B cell (primary cell): ENCODE measurements around the gene GYS1. TPM values are rescaled to one million over a fixed set of nuclear protein-coding genes. Genes with fewer than 3 reads are reported as not detected.

Experiments
- ATAC-seq: fragments of 200-7000 bp; cut with Tn5 transposase; one replicate; pipeline ENCODE4 v1.10.0; 2021; ENCODE audit warnings: low read depth, mild to moderate bottlenecking, moderate number of reproducible peaks, moderate library complexity
- CTCF ChIA-PET: fragments of 350-600 bp; sonication (Branson Sonifier 250); formaldehyde crosslinking; loops from one replicate; lab custom pipeline; 2021; ENCODE audit warnings: antibody characterized with exemption, inconsistent platforms; lab: Charles Lee
- POLR2A ChIA-PET: fragments of 350-600 bp; sonication (Branson Sonifier 250); formaldehyde crosslinking; loops from one replicate; lab custom pipeline; 2021; ENCODE audit warnings: antibody characterized with exemption; lab: Charles Lee
- DNase-seq: peaks from one replicate; pipeline ENCODE4 v3.0.0; 2013
- H2AFZ ChIP-seq: 2 replicates; pipeline ENCODE4 v1.6.1; 2012; ENCODE audit warnings: mild to moderate bottlenecking, low read depth, low read length; ENCODE audit not compliant: insufficient read depth, poor library complexity, severe bottlenecking
- H3K27ac ChIP-seq, 2 donors: 1 replicate in 1 of 2; 2 replicates in 1 of 2; pipeline ENCODE4 v1.5.1; 2012 to 2013; ENCODE audit warnings: low read length in 2 of 2, mild to moderate bottlenecking in 2 of 2, moderate library complexity in 1 of 2
- H3K27me3 ChIP-seq, 4 experiments: fragments of 200-600 bp in 1 of 4; sonication (generic) in 1 of 4; replicated peaks in 1 of 4; 1 replicate in 2 of 4; 2 replicates in 2 of 4; pipeline versions ENCODE4 v1.6.1 to v1.7.0; 2013 to 2016; ENCODE audit warnings: low read length in 3 of 4, mild to moderate bottlenecking in 2 of 4, mixed read lengths in 1 of 4, moderate library complexity in 1 of 4; ENCODE audit not compliant: insufficient read depth in 4 of 4, control insufficient read depth in 3 of 4; ENCODE audit errors: control extremely low read depth in 1 of 4
- H3K36me3 ChIP-seq, 2 experiments: replicated peaks in 1 of 2; 1 replicate in 1 of 2; 2 replicates in 1 of 2; pipeline versions ENCODE4 v1.6.1 to v1.7.1; 2013; ENCODE audit warnings: low read length in 1 of 2; ENCODE audit not compliant: insufficient read depth in 2 of 2, control insufficient read depth in 1 of 2; ENCODE audit errors: control extremely low read depth in 1 of 2, extremely low read depth in 1 of 2
- H3K4me1 ChIP-seq, 2 donors: fragments of 200-600 bp in 1 of 2; sonication (generic) in 1 of 2; 1 replicate in 1 of 2; 2 replicates in 1 of 2; pipeline versions ENCODE4 v1.5.1 to v1.6.1; 2013 to 2017; ENCODE audit warnings: low read length in 2 of 2; ENCODE audit not compliant: control insufficient read depth in 2 of 2, insufficient read depth in 2 of 2
- H3K4me2 ChIP-seq: replicated peaks from 2 replicates; pipeline ENCODE3; 2012; ENCODE audit warnings: mild to moderate bottlenecking, low read depth, low read length; ENCODE audit not compliant: poor library complexity, severe bottlenecking
- H3K4me3 ChIP-seq, 5 experiments: fragments of 200-600 bp in 1 of 5; sonication (generic) in 1 of 5; 1 replicate in 3 of 5; 2 replicates in 2 of 5; pipeline versions ENCODE4 v1.5.1 to v1.7.0; 2011 to 2016; ENCODE audit warnings: low read length in 4 of 5, mild to moderate bottlenecking in 4 of 5, low read depth in 2 of 5, control low read depth in 1 of 5, moderate library complexity in 1 of 5; ENCODE audit not compliant: insufficient read depth in 1 of 5; ENCODE audit errors: control extremely low read depth in 1 of 5, extremely low read depth in 1 of 5
- H3K79me2 ChIP-seq: fragments of 200-600 bp; sonication (generic); one replicate; pipeline ENCODE4 v1.6.0; 2016; ENCODE audit warnings: low read length; ENCODE audit not compliant: control insufficient read depth, insufficient read depth
- H3K9ac ChIP-seq: fragments of 200-600 bp; sonication (generic); 2 replicates; pipeline ENCODE4 v1.6.1; 2017; ENCODE audit warnings: mild to moderate bottlenecking, low read length, moderate library complexity
- H3K9me3 ChIP-seq, 3 donors: one replicate each; pipeline versions ENCODE4 v1.6.1 to v1.7.1; 2013; ENCODE audit warnings: low read length in 2 of 3; ENCODE audit not compliant: control insufficient read depth in 2 of 3, insufficient read depth in 1 of 3; ENCODE audit errors: control extremely low read depth in 1 of 3
- H4K20me1 ChIP-seq: 2 replicates; pipeline ENCODE4 v1.6.0; 2012; ENCODE audit warnings: mild to moderate bottlenecking, low read length; ENCODE audit not compliant: insufficient read depth, control insufficient read depth, poor library complexity, severe bottlenecking
- H3K27ac Mint-ChIP-seq: one replicate; pipeline ENCODE4 v1.8.0; 2021; ENCODE audit warnings: mixed read lengths
- H3K27me3 Mint-ChIP-seq: one replicate; pipeline ENCODE4 v1.8.0; 2021; ENCODE audit warnings: mixed read lengths
- H3K4me1 Mint-ChIP-seq: one replicate; pipeline ENCODE4 v1.8.0; 2021; ENCODE audit warnings: mixed read lengths
- H3K4me3 Mint-ChIP-seq: one replicate; pipeline ENCODE4 v1.8.0; 2021; ENCODE audit warnings: mixed read lengths
- H3K9me3 Mint-ChIP-seq: one replicate; pipeline ENCODE4 v1.8.0; 2022; ENCODE audit warnings: mixed read lengths; ENCODE audit not compliant: insufficient read depth
- CTCF ChIP-seq: fragments of 200-600 bp; IDR thresholded peaks from one replicate; pipeline ENCODE4 v1.8.0; 2022; ENCODE audit warnings: antibody characterized with exemption, mild to moderate bottlenecking
- EZH2 ChIP-seq: IDR thresholded peaks from 2 replicates; pipeline ENCODE4 v1.6.1; 2012; ENCODE audit warnings: borderline replicate concordance, low read depth, mild to moderate bottlenecking, moderate library complexity, low read length; ENCODE audit not compliant: insufficient read depth, poor library complexity, severe bottlenecking
- WGBS: methylation state at CpG from one replicate; pipeline ENCODE4 v1.1.5; 2013; ENCODE audit warnings: missing lambda C conversion rate; ENCODE audit not compliant: insufficient coverage; 5-methylcytosine and 5-hydroxymethylcytosine counted together
- intact Hi-C: fragments of 100-400 bp; cut with micrococcal nuclease; formaldehyde crosslinking; loops from one replicate; pipeline ENCODE4 v1.10.0; 2022
- polyA plus RNA-seq: library from polyadenylated mRNA; depleted of rRNA; stranded (reverse); fragments of >200 nt; gene quantifications from 2 replicates; pipeline ENCODE4 v1.2.3, GENCODE V29; 2012
- total RNA-seq, 2 donors: library from RNA; stranded (reverse); fragments of 120-200 nt in 1 of 2; gene quantifications; 1 replicate in 1 of 2; 2 replicates in 1 of 2; pipeline versions ENCODE4 v1.2.3 to v1.2.4, GENCODE V29; 2013 to 2022

The GYS1 gene
- total and polyA plus RNA-seq, 2 donors (not counting 1 experiment from before 2014, with no cell fraction given): 28.9 to 62.7 TPM

GRCh38 chr19:49006905-49007304 lies 13.8 kb upstream of the GYS1 start:
- Histone ChIP-seq H2AFZ (no peak overlapping the region), H3K4me3 (no peak overlapping the region), H3K27ac (no peak overlapping the region), H3K4me2 (no peak overlapping the region), H3K79me2 (no peaks in the 10 kb centered on the region), H4K20me1 (no peaks in the 10 kb centered on the region), H3K4me1 (no peaks in the 10 kb centered on the region), H3K27me3 (no peaks in the 10 kb centered on the region), H3K36me3 (peaks cover 0 to 60% of the 10 kb centered on the region in 2 experiments), H3K9me3 (no peaks in the 10 kb centered on the region), H3K9ac (no peak overlapping the region)
- TF ChIP-seq CTCF (no peak), EZH2 (no peak)
- ChIA-PET CTCF (interaction anchor here (0.7 kb wide), 1 partner anchor 11 kb away, joined by 3 read pairs; no protein-coding TSS in a partner anchor), POLR2A (no interaction called here)
- Mint-ChIP-seq H3K27ac (no peak overlapping the region), H3K27me3 (no peaks in the 10 kb centered on the region), H3K9me3 (no peaks in the 10 kb centered on the region), H3K4me1 (no peaks in the 10 kb centered on the region), H3K4me3 (no peak overlapping the region)
- ATAC-seq (no peak), DNase-seq (no peak)
- intact Hi-C loops: no loop called here
- whole genome bisulfite sequencing: 98% methylated on average over 20 of the region's 22 CpGs

- TF ChIP-seq CTCF (no peak), EZH2 (no peak)
- no peak overlapping the region for H3K27ac Mint-ChIP-seq
- WGBS: 96% methylated on average over 6 of the region's 7 CpGs
- Histone ChIP-seq H3K4me1 (no peaks in the 10 kb centered on the region), H3K36me3 (peaks cover 0 to 45% of the 10 kb centered on the region in 2 experiments), H4K20me1 (no peaks in the 10 kb centered on the region), H3K4me2 (no peak overlapping the region), H3K9ac (no peak overlapping the region), H3K27ac (no peak overlapping the region), H2AFZ (no peak overlapping the region), H3K79me2 (peaks cover 4% of the 10 kb centered on the region), H3K9me3 (no peaks in the 10 kb centered on the region), H3K27me3 (no peaks in the 10 kb centered on the region), H3K4me3 (no peak overlapping the region)
- no peak for ATAC-seq
- H3K4me3 Mint-ChIP-seq: no peak overlapping the region
- no peak for DNase-seq
- intact Hi-C loops: no loop called here
- H3K27me3 Mint-ChIP-seq: no peaks in the 10 kb centered on the region
- no peaks in the 10 kb centered on the region for H3K4me1 Mint-ChIP-seq
- POLR2A ChIA-PET: interaction anchor here (0.7 kb wide), 1 partner anchor 54 kb away, joined by 3 read pairs; no protein-coding TSS in a partner anchor
- no peaks in the 10 kb centered on the region for H3K9me3 Mint-ChIP-seq
- CTCF ChIA-PET: no interaction called here
Measured at GRCh38 chr19:49004964-49005614, 12.0 kb upstream of the GYS1 start.
